Stimulated activated naive CD8-positive, alpha-beta T cell treated with anti-CD3 and anti-CD28 coated beads, Interleukin-15, Interleukin-2, amounts not matched to agents 100 U/mL and 50 U/mL, for 24 hours (primary cell): ENCODE measurements around the gene CLEC9A.
"Not testable (repeated sequence)": the region's sequence is repeated elsewhere in the genome, so short reads cannot be mapped to it uniquely, and the experiment has no call there.

Experiments used
- ATAC-seq: fragments of 150-1000 bp; cut with Tn5 transposase; one replicate; pipeline ENCODE4 v1.10.0; 2021
- DNase-seq: peaks from one replicate; pipeline ENCODE4 v3.0.0; 2021

CLEC9A gene

GRCh38 chr12:10030446-10030845, at the start of gene CLEC9A:
Gene CLEC9A, plus strand, starts transcription at chr12:10030682. Its CDS starts 22,006 bp downstream, at chr12:10052688.
- ATAC-seq = no peak
- DNase-seq = no peak

GRCh38 chr12:9991876-9992275, 38.6 kb upstream of the CLEC9A start:
- DNase-seq = no peak
- ATAC-seq = no peak

- DNase-seq (no peak), ATAC-seq (no peak)
Observed at GRCh38 chr12:9992296-9992695, 38.2 kb upstream of the CLEC9A start.

GRCh38 chr12:9999016-9999415, 31.5 kb upstream of the CLEC9A start, which contains the start of gene CLEC1B:
Gene CLEC1B, minus strand, starts transcription at chr12:9999121. Its CDS starts 21 bp downstream, at chr12:9999100.
- ATAC-seq (no peak), DNase-seq (no peak)

GRCh38 chr12:10001171-10001776, 29.2 kb upstream of the CLEC9A start:
- no peak for ATAC-seq
- no peak for DNase-seq

GRCh38 chr12:10012630-10013330, 17.7 kb upstream of the CLEC9A start:
- DNase-seq (no peak), ATAC-seq (no peak)

- ATAC-seq = no peak
- no peak for DNase-seq
Observed at GRCh38 chr12:10015450-10015849, 15.0 kb upstream of the CLEC9A start.

DNA sequence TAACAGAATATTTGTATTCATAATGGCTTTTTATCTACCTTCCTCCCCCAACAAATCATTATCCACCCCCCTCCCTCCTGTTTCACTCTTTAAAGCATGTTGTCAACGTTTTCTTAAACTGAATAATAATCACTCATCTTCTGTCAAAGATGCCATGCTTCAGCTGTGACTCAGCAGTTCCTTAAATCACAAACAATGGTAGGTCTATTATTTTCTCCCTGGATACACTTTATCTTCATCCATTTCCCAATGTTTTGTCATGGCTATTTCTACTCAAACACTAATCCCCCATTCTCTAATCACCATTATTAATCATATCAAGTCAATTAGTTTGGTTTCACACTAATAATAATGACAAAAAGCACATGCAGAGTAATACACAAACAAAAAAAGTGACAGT, 13.6 kb upstream of the CLEC9A start:
- DNase-seq (no peak), ATAC-seq (no peak)

DNA sequence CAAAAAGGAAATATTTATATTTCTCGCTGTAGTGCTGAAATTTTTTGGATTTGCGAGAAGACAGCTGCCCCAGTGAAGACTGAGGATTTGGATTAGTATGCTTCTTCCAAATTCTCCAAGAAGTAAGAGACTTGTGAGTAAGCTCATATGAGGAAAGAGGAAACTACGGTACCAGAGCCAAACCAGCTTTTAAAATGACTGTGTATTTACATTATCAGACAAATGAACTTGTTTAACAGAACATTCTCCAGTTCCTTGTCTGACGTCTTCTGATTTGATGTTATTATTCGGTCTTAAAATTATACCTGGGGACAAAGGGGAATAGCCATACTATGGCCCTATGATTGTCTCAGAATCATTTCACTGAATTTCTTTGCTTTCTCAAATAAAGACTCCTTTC, 12.1 kb upstream of the CLEC9A start:
- DNase-seq (no peak), ATAC-seq (no peak)

- no peak for DNase-seq
Observed at GRCh38 chr12:10021342-10021741, 9.1 kb upstream of the CLEC9A start.

DNA sequence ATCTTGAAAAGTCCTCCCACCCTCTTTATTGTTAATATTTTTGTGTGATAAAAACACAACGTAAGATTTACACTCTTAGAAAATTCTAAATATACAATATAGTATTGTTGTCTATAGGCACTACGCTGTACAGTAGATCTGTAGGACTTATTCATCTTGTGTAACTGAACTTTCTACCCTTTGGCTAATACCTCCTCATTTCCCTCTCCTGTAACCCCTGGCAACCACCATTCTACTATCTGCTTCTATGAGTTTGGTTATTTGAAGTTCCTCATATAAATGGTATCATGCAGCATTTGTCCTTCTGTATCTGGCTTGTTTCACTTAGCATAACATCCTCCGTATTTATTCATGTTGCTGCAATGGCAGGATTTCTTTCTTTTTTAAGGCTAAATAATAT, 5.2 kb upstream of the CLEC9A start:
- DNase-seq (no peak), ATAC-seq (no peak)

More at GRCh38 chr12:10021342-10021741, 9.1 kb upstream of the CLEC9A start:
- ATAC-seq = no peak

DNA sequence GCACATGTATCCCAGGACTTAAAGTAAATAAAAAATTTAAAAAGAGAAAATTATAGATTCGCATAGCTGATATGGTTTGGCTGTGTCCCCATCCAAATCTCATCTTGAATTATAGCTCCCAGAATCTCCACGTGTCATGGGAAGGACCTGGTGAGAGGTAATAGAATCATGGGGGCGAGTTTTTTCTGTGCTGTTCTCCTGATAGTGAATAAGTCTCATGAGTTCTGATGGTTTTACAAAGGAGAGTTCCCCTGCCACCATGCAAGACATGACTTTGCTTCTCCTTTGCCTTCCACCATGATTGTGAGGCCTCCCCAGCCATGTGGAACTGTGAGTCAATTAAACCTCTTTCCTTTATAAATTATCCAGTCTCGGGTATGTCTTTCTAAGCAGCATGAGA, 3.8 kb upstream of the CLEC9A start:
- not testable (repeated sequence) for DNase-seq, ATAC-seq

GRCh38 chr12:10027311-10027710, 3.2 kb upstream of the CLEC9A start:
- DNase-seq = no peak
- no peak for ATAC-seq

- ATAC-seq (no peak), DNase-seq (no peak)
Observed at GRCh38 chr12:10027721-10028120, 2.8 kb upstream of the CLEC9A start.

DNA sequence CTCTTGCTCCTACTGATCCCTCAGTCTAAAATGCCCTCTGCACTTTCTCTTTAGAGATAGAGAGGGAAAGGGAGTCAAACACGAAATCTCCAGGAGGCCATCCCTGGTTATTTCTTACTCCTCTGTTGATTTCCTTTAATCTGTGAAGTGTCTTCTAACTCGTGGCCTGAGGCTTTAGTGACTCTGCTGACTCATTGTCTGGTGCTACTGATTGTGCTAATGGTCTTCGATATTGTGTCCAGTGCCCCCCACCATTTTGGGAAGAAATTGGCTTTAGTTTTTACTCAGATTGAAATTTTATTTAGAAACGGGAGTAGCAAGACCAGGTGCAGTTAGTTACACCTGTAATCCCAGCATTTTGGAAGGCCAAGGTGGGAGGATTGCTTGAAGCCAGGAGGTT, 839 bp downstream of the CLEC9A start:
- no peak for ATAC-seq
- no peak for DNase-seq

DNA sequence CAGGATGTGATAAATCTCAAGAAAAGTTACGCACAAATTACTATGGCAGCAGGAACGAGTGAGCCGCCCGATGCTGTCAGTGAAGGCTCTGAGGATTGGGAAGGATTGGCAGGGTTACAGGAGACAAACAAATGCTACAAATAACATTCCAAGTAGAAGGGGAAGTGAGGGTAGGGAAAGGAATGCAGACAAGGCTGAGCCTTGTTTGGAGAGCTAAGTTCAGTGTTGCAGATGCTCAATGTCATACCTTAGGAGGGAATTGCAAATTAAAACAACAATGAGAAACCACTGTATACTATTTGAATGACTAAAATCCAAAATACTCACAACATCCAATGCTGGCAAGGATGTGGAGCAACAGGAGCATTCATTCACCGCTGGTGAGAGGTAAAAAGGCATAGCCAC, 1.3 kb downstream of the CLEC9A start:
- DNase-seq (no peak), ATAC-seq (no peak)

DNA sequence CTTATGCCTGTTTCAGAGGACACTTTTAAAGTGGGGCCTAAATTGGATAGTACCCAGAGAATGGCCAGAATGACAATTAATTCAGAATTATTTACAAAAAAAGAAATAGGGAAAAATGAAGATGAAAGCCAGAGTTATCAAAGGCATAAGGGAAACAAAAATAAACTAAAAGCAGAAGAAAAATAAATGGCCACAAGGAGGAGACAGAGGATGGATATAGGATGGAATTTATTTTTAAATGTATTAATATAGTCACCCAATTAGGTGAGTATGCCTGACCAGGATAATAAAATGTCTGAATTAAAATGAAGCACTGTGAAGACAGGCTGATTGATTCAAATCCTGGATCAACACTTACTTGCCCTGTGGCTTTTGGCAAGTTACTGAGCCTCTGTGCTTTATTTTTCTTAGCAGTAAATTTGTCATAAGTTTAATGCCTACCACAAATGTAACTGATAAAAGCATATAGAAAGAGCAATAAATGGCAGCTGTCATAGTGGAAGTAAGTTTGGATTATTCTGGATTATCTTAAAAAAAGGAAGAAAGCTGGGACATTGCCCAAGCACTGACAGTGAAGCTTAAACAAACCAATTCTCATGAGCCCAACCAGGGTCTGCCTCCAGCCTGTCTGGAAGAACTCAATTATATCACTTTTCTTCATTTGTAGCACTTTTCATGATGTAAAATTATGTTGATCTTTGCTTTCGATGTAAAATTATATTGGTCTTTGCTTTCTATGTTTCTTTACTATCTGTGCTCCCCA, 3.5 kb downstream of the CLEC9A start:
- DNase-seq (no peak), ATAC-seq (no peak)

GRCh38 chr12:10042167-10042566, 11.7 kb downstream of the CLEC9A start:
- no peak for DNase-seq
- no peak for ATAC-seq

DNA sequence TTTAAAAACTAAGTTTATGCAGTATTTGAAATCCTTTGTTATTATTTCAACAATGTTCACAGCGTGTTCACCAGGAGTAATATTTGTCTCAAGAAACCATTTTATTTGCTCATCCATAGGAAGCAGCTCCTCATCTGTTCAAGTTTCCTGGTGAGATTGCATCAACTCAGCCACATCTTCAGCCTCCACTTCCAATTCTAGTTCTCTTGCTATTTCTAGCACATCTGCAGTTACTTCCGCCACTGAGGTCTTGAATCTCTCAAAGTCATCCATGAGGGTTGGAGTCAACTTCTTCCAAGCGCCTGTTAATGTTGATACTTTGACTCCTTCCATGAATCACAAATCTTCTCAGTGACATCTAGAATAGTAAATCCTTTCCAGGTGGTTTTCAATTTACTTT, 18.0 kb downstream of the CLEC9A start:
- DNase-seq (no peak), ATAC-seq (no peak)

GRCh38 chr12:10052193-10052913, 21.9 kb downstream of the CLEC9A start:
- peak; percentile 43 for ATAC-seq
- DNase-seq = no peak

GRCh38 chr12:10058387-10058786, 27.9 kb downstream of the CLEC9A start:
- no peak for DNase-seq
- no peak for ATAC-seq

DNA sequence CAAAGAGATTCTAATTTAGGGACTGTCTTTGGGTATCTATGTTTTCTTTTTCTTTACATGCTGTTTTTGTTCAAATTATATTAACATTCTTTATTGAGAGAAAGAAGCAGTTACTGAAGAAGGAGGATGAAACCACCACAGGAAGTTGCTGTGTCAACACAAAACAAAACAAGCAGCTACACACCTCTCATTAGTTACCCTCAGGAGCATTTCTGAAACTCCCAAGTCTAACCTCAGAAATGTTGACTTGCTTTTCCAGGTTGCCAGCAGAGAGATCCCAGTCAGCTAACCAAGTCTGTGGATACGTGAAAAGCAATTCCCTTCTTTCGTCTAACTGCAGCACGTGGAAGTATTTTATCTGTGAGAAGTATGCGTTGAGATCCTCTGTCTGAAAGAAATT, 34.8 kb downstream of the CLEC9A start:
- DNase-seq = no peak
- no peak for ATAC-seq

DNA sequence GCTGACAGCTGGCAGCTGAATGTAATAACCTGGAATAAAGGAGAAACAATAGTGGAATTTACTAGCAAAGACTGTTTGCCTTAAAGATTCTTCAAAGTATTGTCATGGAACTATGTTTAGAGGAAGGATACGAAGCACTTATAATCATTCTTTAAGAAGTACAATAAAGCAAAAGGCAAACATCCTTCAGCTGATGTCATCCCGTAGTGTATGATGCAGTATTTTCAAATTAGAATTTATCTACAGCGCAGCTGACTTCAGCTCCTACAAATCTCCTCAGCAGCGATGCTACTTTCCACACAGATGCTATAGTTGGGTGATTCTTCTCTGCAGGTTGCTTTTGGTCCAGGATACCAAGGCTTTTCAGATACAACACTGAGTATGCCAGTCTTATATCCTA, 36.8 kb downstream of the CLEC9A start:
- DNase-seq (no peak), ATAC-seq (no peak)
